ENCODE results near the gene NACC2. TPM values are rescaled to one million over a fixed set of nuclear protein-coding genes. Genes with fewer than 3 reads are reported as not detected.

NACC2 gene
- total and polyA plus RNA-seq, 2 experiments from 2014 or later = 3.8 to 20.8 TPM

DNA sequence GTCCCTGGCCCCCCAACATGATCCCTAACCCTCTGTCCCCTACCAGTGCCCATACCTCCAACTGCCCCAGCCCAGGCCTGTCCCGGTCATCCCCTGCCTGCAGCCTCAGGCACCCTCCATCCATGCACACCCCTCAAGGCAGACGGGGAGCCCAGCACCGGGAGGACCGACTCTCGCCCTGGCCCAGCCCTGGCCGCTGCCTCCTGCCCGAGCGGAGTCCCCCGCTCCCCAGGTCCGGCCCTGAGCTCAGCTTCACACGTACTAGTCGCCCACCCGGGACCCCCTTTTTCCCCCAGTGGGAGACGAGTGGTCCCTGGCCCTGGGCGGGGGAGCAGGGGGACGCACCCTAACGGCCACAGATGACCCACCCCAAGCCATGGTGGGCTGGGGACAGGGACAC, 84.9 kb downstream of the NACC2 start:
- H3K27ac Mint-ChIP-seq = peak overlapping the region; percentile 72; the same call in 1 of the 2 replicates
- H3K9me2 ChIP-seq (ENCODE audit: insufficient read depth) = no peaks in the 10 kb centered on the region

More for the DNA sequence above, 84.9 kb downstream of the NACC2 start:
- no peaks in the 10 kb centered on the region for H3K79me2 ChIP-seq (replicated peaks; ENCODE audit: insufficient read depth)
- Mint-ChIP-seq H3K36me3 (ENCODE audit: low read depth) (no peaks in the 10 kb centered on the region; the same call in 2 of the 3 replicates), H3K4me1 (peaks cover 59% of the 10 kb centered on the region), H3K27me3 (ENCODE audit: insufficient read depth, low read depth, poor library complexity) (peaks cover 20% of the 10 kb centered on the region), H3K4me3 (peak overlapping the region; percentile 41; the same call in 2 of the 3 replicates), H3K9me3 (no peaks in the 10 kb centered on the region)
- peaks cover 17% of the 10 kb centered on the region; the same call in 1 of the 2 replicates for H3F3A ChIP-seq (replicated peaks; ENCODE audit: low read depth)
- peaks cover 21% of the 10 kb centered on the region for H3K4me1 ChIP-seq (ENCODE audit: insufficient read depth)
- H3K4me2 ChIP-seq = no peak overlapping the region
- no peak for ATAC-seq
- H3K27ac ChIP-seq (ENCODE audit: low read depth) = no peak overlapping the region
- no peak overlapping the region for H3K4me3 ChIP-seq
- H3K27me3 ChIP-seq (ENCODE audit: insufficient read depth) = no peaks in the 10 kb centered on the region
- no peaks in the 10 kb centered on the region for H4K20me1 ChIP-seq (replicated peaks; ENCODE audit: insufficient read depth)
- no peak overlapping the region for H2AFZ ChIP-seq
- no peak for DNase-seq (ENCODE audit: low spot score)
- no peaks in the 10 kb centered on the region for H3K36me3 ChIP-seq (ENCODE audit: insufficient read depth)
- TF ChIP-seq ZNF331 (CRISPR knock-in tag; IDR thresholded peaks at IDR 0.05; ENCODE audit: low read depth) (no peak), EZH2 (IDR thresholded peaks at IDR 0.05; ENCODE audit: low read depth, unreplicated experiment) (no peak), CTCF (conservative IDR thresholded peaks at IDR 0.05; ENCODE audit: low read depth in 2 of 2) (no peak)
- TF ChIP-seq, protein P1, sequence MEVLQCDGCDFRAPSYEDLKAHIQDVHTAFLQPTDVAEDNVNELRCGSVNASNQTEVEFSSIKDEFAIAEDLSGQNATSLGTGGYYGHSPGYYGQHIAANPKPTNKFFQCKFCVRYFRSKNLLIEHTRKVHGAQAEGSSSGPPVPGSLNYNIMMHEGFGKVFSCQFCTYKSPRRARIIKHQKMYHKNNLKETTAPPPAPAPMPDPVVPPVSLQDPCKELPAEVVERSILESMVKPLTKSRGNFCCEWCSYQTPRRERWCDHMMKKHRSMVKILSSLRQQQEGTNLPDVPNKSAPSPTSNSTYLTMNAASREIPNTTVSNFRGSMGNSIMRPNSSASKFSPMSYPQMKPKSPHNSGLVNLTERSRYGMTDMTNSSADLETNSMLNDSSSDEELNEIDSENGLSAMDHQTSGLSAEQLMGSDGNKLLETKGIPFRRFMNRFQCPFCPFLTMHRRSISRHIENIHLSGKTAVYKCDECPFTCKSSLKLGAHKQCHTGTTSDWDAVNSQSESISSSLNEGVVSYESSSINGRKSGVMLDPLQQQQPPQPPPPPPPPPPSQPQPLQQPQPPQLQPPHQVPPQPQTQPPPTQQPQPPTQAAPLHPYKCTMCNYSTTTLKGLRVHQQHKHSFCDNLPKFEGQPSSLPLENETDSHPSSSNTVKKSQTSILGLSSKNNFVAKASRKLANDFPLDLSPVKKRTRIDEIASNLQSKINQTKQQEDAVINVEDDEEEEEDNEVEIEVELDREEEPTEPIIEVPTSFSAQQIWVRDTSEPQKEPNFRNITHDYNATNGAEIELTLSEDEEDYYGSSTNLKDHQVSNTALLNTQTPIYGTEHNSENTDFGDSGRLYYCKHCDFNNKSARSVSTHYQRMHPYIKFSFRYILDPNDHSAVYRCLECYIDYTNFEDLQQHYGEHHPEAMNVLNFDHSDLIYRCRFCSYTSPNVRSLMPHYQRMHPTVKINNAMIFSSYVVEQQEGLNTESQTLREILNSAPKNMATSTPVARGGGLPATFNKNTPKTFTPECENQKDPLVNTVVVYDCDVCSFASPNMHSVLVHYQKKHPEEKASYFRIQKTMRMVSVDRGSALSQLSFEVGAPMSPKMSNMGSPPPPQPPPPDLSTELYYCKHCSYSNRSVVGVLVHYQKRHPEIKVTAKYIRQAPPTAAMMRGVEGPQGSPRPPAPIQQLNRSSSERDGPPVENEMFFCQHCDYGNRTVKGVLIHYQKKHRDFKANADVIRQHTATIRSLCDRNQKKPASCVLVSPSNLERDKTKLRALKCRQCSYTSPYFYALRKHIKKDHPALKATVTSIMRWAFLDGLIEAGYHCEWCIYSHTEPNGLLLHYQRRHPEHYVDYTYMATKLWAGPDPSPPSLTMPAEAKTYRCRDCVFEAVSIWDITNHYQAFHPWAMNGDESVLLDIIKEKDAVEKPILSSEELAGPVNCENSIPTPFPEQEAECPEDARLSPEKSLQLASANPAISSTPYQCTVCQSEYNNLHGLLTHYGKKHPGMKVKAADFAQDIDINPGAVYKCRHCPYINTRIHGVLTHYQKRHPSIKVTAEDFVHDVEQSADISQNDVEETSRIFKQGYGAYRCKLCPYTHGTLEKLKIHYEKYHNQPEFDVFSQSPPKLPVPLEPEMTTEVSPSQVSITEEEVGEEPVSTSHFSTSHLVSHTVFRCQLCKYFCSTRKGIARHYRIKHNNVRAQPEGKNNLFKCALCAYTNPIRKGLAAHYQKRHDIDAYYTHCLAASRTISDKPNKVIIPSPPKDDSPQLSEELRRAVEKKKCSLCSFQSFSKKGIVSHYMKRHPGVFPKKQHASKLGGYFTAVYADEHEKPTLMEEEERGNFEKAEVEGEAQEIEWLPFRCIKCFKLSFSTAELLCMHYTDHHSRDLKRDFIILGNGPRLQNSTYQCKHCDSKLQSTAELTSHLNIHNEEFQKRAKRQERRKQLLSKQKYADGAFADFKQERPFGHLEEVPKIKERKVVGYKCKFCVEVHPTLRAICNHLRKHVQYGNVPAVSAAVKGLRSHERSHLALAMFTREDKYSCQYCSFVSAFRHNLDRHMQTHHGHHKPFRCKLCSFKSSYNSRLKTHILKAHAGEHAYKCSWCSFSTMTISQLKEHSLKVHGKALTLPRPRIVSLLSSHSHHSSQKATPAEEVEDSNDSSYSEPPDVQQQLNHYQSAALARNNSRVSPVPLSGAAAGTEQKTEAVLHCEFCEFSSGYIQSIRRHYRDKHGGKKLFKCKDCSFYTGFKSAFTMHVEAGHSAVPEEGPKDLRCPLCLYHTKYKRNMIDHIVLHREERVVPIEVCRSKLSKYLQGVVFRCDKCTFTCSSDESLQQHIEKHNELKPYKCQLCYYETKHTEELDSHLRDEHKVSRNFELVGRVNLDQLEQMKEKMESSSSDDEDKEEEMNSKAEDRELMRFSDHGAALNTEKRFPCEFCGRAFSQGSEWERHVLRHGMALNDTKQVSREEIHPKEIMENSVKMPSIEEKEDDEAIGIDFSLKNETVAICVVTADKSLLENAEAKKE (CRISPR knock-in tag; IDR thresholded peaks at IDR 0.05) = no peak
- TF ChIP-seq, protein P2, sequence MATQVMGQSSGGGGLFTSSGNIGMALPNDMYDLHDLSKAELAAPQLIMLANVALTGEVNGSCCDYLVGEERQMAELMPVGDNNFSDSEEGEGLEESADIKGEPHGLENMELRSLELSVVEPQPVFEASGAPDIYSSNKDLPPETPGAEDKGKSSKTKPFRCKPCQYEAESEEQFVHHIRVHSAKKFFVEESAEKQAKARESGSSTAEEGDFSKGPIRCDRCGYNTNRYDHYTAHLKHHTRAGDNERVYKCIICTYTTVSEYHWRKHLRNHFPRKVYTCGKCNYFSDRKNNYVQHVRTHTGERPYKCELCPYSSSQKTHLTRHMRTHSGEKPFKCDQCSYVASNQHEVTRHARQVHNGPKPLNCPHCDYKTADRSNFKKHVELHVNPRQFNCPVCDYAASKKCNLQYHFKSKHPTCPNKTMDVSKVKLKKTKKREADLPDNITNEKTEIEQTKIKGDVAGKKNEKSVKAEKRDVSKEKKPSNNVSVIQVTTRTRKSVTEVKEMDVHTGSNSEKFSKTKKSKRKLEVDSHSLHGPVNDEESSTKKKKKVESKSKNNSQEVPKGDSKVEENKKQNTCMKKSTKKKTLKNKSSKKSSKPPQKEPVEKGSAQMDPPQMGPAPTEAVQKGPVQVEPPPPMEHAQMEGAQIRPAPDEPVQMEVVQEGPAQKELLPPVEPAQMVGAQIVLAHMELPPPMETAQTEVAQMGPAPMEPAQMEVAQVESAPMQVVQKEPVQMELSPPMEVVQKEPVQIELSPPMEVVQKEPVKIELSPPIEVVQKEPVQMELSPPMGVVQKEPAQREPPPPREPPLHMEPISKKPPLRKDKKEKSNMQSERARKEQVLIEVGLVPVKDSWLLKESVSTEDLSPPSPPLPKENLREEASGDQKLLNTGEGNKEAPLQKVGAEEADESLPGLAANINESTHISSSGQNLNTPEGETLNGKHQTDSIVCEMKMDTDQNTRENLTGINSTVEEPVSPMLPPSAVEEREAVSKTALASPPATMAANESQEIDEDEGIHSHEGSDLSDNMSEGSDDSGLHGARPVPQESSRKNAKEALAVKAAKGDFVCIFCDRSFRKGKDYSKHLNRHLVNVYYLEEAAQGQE (IDR thresholded peaks at IDR 0.05; ENCODE audit: unreplicated experiment) = no peak
